Chondrocyte (in vitro differentiated cells): Measurements from ENCODE around the gene TBXAS1. TPM values are rescaled to one million over a fixed set of nuclear protein-coding genes. Genes with fewer than 3 reads are reported as not detected.

Source experiments
- DNase-seq: peaks from one replicate; pipeline ENCODE4 v3.0.0; 2021; ENCODE audit warnings: mixed read lengths, low spot score
- H3K27ac Mint-ChIP-seq: one replicate; pipeline ENCODE4 v1.8.0; 2021; ENCODE audit warnings: mild to moderate bottlenecking, moderate library complexity, mixed read lengths; ENCODE audit not compliant: unreplicated experiment
- H3K27me3 Mint-ChIP-seq: 2 replicates; pipeline ENCODE4 v1.8.0; 2021; ENCODE audit warnings: low read depth, mixed read lengths
- H3K36me3 Mint-ChIP-seq: 2 replicates; pipeline ENCODE4 v1.8.0; 2021; ENCODE audit warnings: low read depth, mixed read lengths
- H3K4me1 Mint-ChIP-seq: 2 replicates; pipeline ENCODE4 v1.8.0; 2021; ENCODE audit warnings: low read depth, mild to moderate bottlenecking, mixed read lengths
- H3K4me3 Mint-ChIP-seq: one replicate; pipeline ENCODE4 v1.8.0; 2021; ENCODE audit warnings: mild to moderate bottlenecking, moderate library complexity, mixed read lengths; ENCODE audit not compliant: unreplicated experiment
- H3K9me3 Mint-ChIP-seq: 2 replicates; pipeline ENCODE4 v1.8.0; 2021; ENCODE audit warnings: low read depth, mixed read lengths
- CTCF ChIP-seq: fragments of 200-600 bp; sonication (generic); IDR thresholded peaks from 2 replicates; pipeline ENCODE4 v1.5.0; 2021; ENCODE audit warnings: antibody characterized with exemption, mild to moderate bottlenecking, moderate library complexity
- total RNA-seq: library from RNA; stranded (reverse); gene quantifications from 3 replicates; pipeline ENCODE4 v1.2.1, GENCODE V29; 2021

TBXAS1 gene
- total RNA-seq, 1 donor from 2014 or later = 2.4 TPM

- no peaks in the 10 kb centered on the region for H3K9me3 Mint-ChIP-seq
- H3K36me3 Mint-ChIP-seq = no peaks in the 10 kb centered on the region
- H3K27me3 Mint-ChIP-seq = peaks cover 8% of the 10 kb centered on the region
- peaks cover 22% of the 10 kb centered on the region for H3K4me1 Mint-ChIP-seq
- no peak for TF ChIP-seq CTCF
- H3K4me3 Mint-ChIP-seq = no peak overlapping the region
- peak; percentile 69 for DNase-seq
- H3K27ac Mint-ChIP-seq = no peak overlapping the region
Observed at GRCh38 chr7:139959718-139960117, 130.7 kb downstream of the TBXAS1 start.

GRCh38 chr7:139960157-139960556 is 131.1 kb downstream of the TBXAS1 start:
- Mint-ChIP-seq H3K27ac (no peak overlapping the region), H3K4me3 (no peak overlapping the region), H3K36me3 (no peaks in the 10 kb centered on the region), H3K4me1 (peaks cover 22% of the 10 kb centered on the region), H3K27me3 (peaks cover 8% of the 10 kb centered on the region), H3K9me3 (no peaks in the 10 kb centered on the region)
- peak; percentile 28 for DNase-seq
- TF ChIP-seq CTCF = no peak

GRCh38 chr7:139965942-139966628 is 137.0 kb downstream of the TBXAS1 start:
- peak; percentile 7 for DNase-seq
- H3K4me1 Mint-ChIP-seq = no peaks in the 10 kb centered on the region
- no peak for TF ChIP-seq CTCF
- H3K27me3 Mint-ChIP-seq = peaks cover 23% of the 10 kb centered on the region
- no peaks in the 10 kb centered on the region for H3K9me3 Mint-ChIP-seq
- H3K27ac Mint-ChIP-seq = no peak overlapping the region
- H3K36me3 Mint-ChIP-seq = peaks cover 1% of the 10 kb centered on the region
- H3K4me3 Mint-ChIP-seq = no peak overlapping the region

- Mint-ChIP-seq H3K27me3 (peaks cover 23% of the 10 kb centered on the region), H3K36me3 (peaks cover 1% of the 10 kb centered on the region), H3K4me3 (no peak overlapping the region), H3K4me1 (no peaks in the 10 kb centered on the region), H3K27ac (no peak overlapping the region), H3K9me3 (no peaks in the 10 kb centered on the region)
- no peak for TF ChIP-seq CTCF
- no peak for DNase-seq
Observed at GRCh38 chr7:139966949-139967348, 137.9 kb downstream of the TBXAS1 start.

GRCh38 chr7:139968931-139969330 is 139.9 kb downstream of the TBXAS1 start:
- no peak overlapping the region for H3K4me3 Mint-ChIP-seq
- DNase-seq = no peak
- H3K27me3 Mint-ChIP-seq = peaks cover 15% of the 10 kb centered on the region

More at GRCh38 chr7:139968931-139969330, 139.9 kb downstream of the TBXAS1 start:
- no peaks in the 10 kb centered on the region for H3K9me3 Mint-ChIP-seq
- no peak for TF ChIP-seq CTCF
- H3K36me3 Mint-ChIP-seq = peaks cover 1% of the 10 kb centered on the region
- H3K4me1 Mint-ChIP-seq = no peaks in the 10 kb centered on the region
- H3K27ac Mint-ChIP-seq = no peak overlapping the region
